Bronchial epithelial cell (primary cell): ENCODE measurements around the gene DSCAML1. TPM values are rescaled to one million over a fixed set of nuclear protein-coding genes. Genes with fewer than 3 reads are reported as not detected.

Experiments
- DNase-seq: peaks from one replicate; pipeline ENCODE4 v3.0.0-alpha.2; 2010; ENCODE audit warnings: low read depth
- FAIRE-seq: peaks from 2 replicates; lab custom pipeline; 2011; peaks lifted over from hg19 to GRCh38; lab: Jason Lieb, UNC
- H3K27me3 ChIP-seq: 2 replicates; pipeline ENCODE4 v1.5.1; 2011; ENCODE audit warnings: low read length; ENCODE audit not compliant: control insufficient read depth, insufficient read depth
- H3K36me3 ChIP-seq: 2 replicates; pipeline ENCODE4 v1.5.1; 2011; ENCODE audit warnings: low read length; ENCODE audit not compliant: control insufficient read depth, insufficient read depth
- H3K4me3 ChIP-seq: 2 replicates; pipeline ENCODE4 v1.5.1; 2011; ENCODE audit warnings: mild to moderate bottlenecking, low read depth, low read length, control low read depth
- CTCF ChIP-seq: IDR thresholded peaks from 2 replicates; pipeline ENCODE4 v1.5.1; 2011; ENCODE audit warnings: mild to moderate bottlenecking, moderate library complexity, low read length, control low read depth, inconsistent platforms; ENCODE audit not compliant: insufficient read depth, severe bottlenecking
- total RNA-seq: library from RNA; depleted of rRNA; stranded (reverse); fragments of >200 nt; gene quantifications from 2 replicates; pipeline ENCODE4 v1.2.1, GENCODE V29; 2014

Gene DSCAML1
- total RNA-seq, 1 donor from 2014 or later, result under 0.01 TPM

GRCh38 chr11:117837070-117837776, 40.2 kb upstream of the DSCAML1 start:
- H3K4me3 ChIP-seq, result no peak overlapping the region
- TF ChIP-seq CTCF, result no peak
- H3K36me3 ChIP-seq, result no peaks in the 10 kb centered on the region
- H3K27me3 ChIP-seq, result peaks cover 6% of the 10 kb centered on the region
- FAIRE-seq (no peak), DNase-seq (no peak)

- no peak for FAIRE-seq
- no peak for TF ChIP-seq CTCF
- DNase-seq, result no peak
- H3K27me3 ChIP-seq, result peaks cover 8% of the 10 kb centered on the region
- H3K4me3 ChIP-seq, result no peak overlapping the region
- H3K36me3 ChIP-seq, result no peaks in the 10 kb centered on the region
Measured at GRCh38 chr11:117836077-117836960, 39.3 kb upstream of the DSCAML1 start.

- Histone ChIP-seq H3K27me3 (peaks cover 8% of the 10 kb centered on the region), H3K36me3 (no peaks in the 10 kb centered on the region), H3K4me3 (no peak overlapping the region)
- no peak for TF ChIP-seq CTCF
- no peak for DNase-seq
- FAIRE-seq, result no peak
Measured at GRCh38 chr11:117835576-117835975, 38.6 kb upstream of the DSCAML1 start.

DNA sequence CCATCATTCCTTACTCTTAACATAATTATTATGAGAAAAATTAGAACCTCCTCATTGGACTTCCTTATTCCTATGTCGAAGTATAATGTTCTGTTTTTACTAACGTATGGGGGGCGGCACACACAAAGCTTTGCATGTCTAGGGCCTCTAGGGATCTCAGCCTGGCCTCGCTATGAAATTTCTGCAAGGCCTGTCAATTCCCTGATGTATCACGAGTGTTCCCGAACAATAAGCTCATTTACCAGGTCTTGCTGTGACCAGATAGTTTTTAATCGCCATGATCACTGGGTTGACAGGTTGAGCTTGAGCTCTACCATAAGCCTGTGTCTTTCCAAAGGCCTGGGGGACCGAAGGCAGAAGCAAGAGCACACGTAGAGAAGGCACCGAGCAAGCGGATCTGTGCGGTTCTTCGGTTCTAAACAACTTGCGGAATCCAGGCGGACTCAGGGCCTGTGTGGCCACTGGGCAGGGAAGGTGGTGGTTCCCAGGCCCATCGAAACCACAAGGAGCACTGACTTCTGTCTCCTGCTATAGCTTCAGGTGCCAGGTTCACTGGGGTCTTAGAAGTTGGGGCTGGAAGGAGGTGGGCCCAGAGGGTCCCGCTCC, 37.9 kb upstream of the DSCAML1 start:
- no peak for TF ChIP-seq CTCF
- FAIRE-seq, result no peak
- H3K36me3 ChIP-seq, result no peaks in the 10 kb centered on the region
- no peak for DNase-seq
- H3K27me3 ChIP-seq, result peaks cover 8% of the 10 kb centered on the region
- no peak overlapping the region for H3K4me3 ChIP-seq

DNA sequence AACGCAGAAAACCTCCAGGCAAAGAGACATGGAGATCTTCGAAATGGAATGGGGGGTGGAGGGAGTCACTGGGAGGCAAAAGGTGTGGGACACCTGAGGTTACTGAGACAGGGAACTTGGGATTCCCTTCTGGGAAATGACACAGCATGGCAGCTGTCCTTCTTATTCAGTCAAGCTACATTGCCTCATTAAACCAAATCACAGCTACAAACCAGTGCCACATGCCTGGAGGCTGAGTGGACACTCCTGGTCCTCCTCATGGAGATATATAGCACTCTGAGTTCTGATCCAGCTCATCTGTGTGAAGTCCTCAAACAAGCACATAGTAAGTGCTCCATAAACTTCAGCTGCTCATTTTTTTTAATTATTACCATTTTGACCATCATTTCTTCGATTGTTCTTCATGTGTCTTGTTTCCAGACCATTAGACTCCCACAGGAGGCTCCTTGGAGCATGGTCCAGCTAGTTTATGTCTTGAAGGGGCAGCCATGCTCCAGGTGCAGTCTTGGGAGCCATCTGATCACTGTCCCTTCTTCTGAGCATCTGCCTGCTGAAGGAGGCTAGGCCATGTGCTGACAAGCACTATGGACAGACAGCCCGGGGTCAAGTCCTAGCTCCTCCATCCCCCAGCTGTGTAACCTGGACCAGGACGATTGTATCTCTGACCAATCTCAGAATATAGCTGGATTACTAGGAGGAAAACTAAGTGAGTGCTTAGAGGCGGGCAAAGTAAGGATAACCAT, 37.2 kb upstream of the DSCAML1 start:
- no peak for DNase-seq
- Histone ChIP-seq H3K27me3 (peaks cover 8% of the 10 kb centered on the region), H3K36me3 (no peaks in the 10 kb centered on the region), H3K4me3 (no peak overlapping the region)
- no peak for FAIRE-seq
- no peak for TF ChIP-seq CTCF
